Fibroblast of the aortic adventitia (primary cell): ENCODE results near the gene LY6G5C. TPM values are rescaled to one million over a fixed set of nuclear protein-coding genes. Genes with fewer than 3 reads are reported as not detected.

ENCODE experiments used
- DNase-seq: peaks from one replicate; pipeline ENCODE4 v3.0.0-alpha.2; 2010; ENCODE audit warnings: low read depth
- H3K4me3 ChIP-seq: 2 replicates; pipeline ENCODE4 v1.5.1; 2011; ENCODE audit warnings: low read depth, mild to moderate bottlenecking, control low read depth, low read length, moderate library complexity
- CTCF ChIP-seq: IDR thresholded peaks from 2 replicates; pipeline ENCODE4 v1.5.1; 2011; ENCODE audit warnings: mild to moderate bottlenecking, low read length, control low read depth, inconsistent platforms; ENCODE audit not compliant: insufficient read depth
- total RNA-seq: library from RNA; depleted of rRNA; stranded (reverse); fragments of >200 nt; gene quantifications from 2 replicates; pipeline ENCODE4 v1.2.3, GENCODE V29; 2012; ENCODE audit warnings: low replicate concordance

The LY6G5C gene
- total RNA-seq, 1 donor = 1.1 TPM

- no peak for DNase-seq
- H3K4me3 ChIP-seq = no peak overlapping the region
- no peak for TF ChIP-seq CTCF
Observed at GRCh38 chr6:31690231-31691077, 9.6 kb upstream of the LY6G5C start.

- TF ChIP-seq CTCF = peak; percentile 57
- no peak for DNase-seq
- no peak overlapping the region for H3K4me3 ChIP-seq
Observed at GRCh38 chr6:31689249-31690110, 8.6 kb upstream of the LY6G5C start.

- no peak for DNase-seq
- no peak overlapping the region for H3K4me3 ChIP-seq
- no peak for TF ChIP-seq CTCF
Observed at GRCh38 chr6:31687860-31688693, 7.2 kb upstream of the LY6G5C start.

- no peak for TF ChIP-seq CTCF
- H3K4me3 ChIP-seq = no peak overlapping the region
- no peak for DNase-seq
Observed at GRCh38 chr6:31687321-31687720, 6.5 kb upstream of the LY6G5C start.

GRCh38 chr6:31686483-31686882 is 5.6 kb upstream of the LY6G5C start:
- no peak overlapping the region for H3K4me3 ChIP-seq
- no peak for TF ChIP-seq CTCF
- no peak for DNase-seq

- no peak for TF ChIP-seq CTCF
Observed at GRCh38 chr6:31683591-31683990, 2.7 kb upstream of the LY6G5C start.

More at GRCh38 chr6:31683591-31683990, 2.7 kb upstream of the LY6G5C start:
- DNase-seq = no peak
- no peak overlapping the region for H3K4me3 ChIP-seq
